H9 (cell line): ENCODE data around the gene TLN1. TPM values are rescaled to one million over a fixed set of nuclear protein-coding genes. Genes with fewer than 3 reads are reported as not detected.
A peak's percentile ranks its signal among the peaks of the same experiment; 100 is the strongest.

ENCODE experiments used
- DNase-seq: peaks from one replicate; pipeline ENCODE4 v3.0.0-alpha.2; 2017
- H2AFZ ChIP-seq: one replicate; pipeline ENCODE4 v1.6.1; 2013; ENCODE audit warnings: mild to moderate bottlenecking, low read length, control low read depth, moderate library complexity
- H2AK5ac ChIP-seq: 2 replicates; pipeline ENCODE4 v1.6.1; 2013; ENCODE audit warnings: low read length, control low read depth, mixed read lengths; ENCODE audit not compliant: insufficient read length
- H2BK120ac ChIP-seq: one replicate; pipeline ENCODE4 v1.6.1; 2013; ENCODE audit warnings: low read depth, mild to moderate bottlenecking, low read length, control low read depth, inconsistent platforms; ENCODE audit not compliant: poor library complexity, severe bottlenecking
- H2BK12ac ChIP-seq: 2 replicates; pipeline ENCODE4 v1.6.1; 2013; ENCODE audit warnings: low read length, control low read depth, mixed read lengths, low read depth; ENCODE audit not compliant: insufficient read length
- H2BK15ac ChIP-seq: 2 replicates; pipeline ENCODE4 v1.6.1; 2013; ENCODE audit warnings: low read depth, low read length, control low read depth
- H2BK20ac ChIP-seq: one replicate; pipeline ENCODE4 v1.6.1; 2013; ENCODE audit warnings: low read depth, mild to moderate bottlenecking, low read length, control low read depth, inconsistent platforms; ENCODE audit not compliant: poor library complexity, severe bottlenecking
- H2BK5ac ChIP-seq: 2 replicates; pipeline ENCODE4 v1.6.1; 2013; ENCODE audit warnings: low read length, control low read depth, mixed read lengths; ENCODE audit not compliant: insufficient read length
- H3K14ac ChIP-seq: 2 replicates; pipeline ENCODE4 v1.6.1; 2013; ENCODE audit warnings: low read length, control low read depth; ENCODE audit not compliant: insufficient read depth
- H3K18ac ChIP-seq: 2 replicates; pipeline ENCODE4 v1.6.1; 2013; ENCODE audit warnings: low read depth, mild to moderate bottlenecking, mixed read lengths, low read length, control low read depth; ENCODE audit not compliant: insufficient read length
- H3K23ac ChIP-seq: 2 replicates; pipeline ENCODE4 v1.6.1; 2013; ENCODE audit warnings: low read length, control low read depth, mixed read lengths, low read depth; ENCODE audit not compliant: insufficient read length
- H3K23me2 ChIP-seq: 2 replicates; pipeline ENCODE4 v1.6.1; 2013; ENCODE audit warnings: low read depth, mild to moderate bottlenecking, mixed read lengths, low read length, control low read depth; ENCODE audit not compliant: insufficient read length, poor library complexity, severe bottlenecking
- H3K27ac ChIP-seq: 2 replicates; pipeline ENCODE4 v1.5.1; 2013; ENCODE audit warnings: low read length, control low read depth, mixed read lengths, low read depth; ENCODE audit not compliant: insufficient read length
- H3K27me3 ChIP-seq: 2 replicates; pipeline ENCODE4 v1.6.1; 2013; ENCODE audit warnings: low read length, control low read depth, inconsistent platforms; ENCODE audit not compliant: insufficient read depth
- H3K4ac ChIP-seq: 2 replicates; pipeline ENCODE4 v1.6.1; 2013; ENCODE audit warnings: low read depth, mild to moderate bottlenecking, control low read depth, inconsistent platforms, low read length, moderate library complexity
- H3K4me1 ChIP-seq: 2 replicates; pipeline ENCODE4 v1.6.1; 2013; ENCODE audit warnings: low read length, control low read depth, inconsistent platforms; ENCODE audit not compliant: insufficient read depth
- H3K4me2 ChIP-seq: 2 replicates; pipeline ENCODE4 v1.6.1; 2013; ENCODE audit warnings: low read length, control low read depth, mixed read lengths; ENCODE audit not compliant: insufficient read length, insufficient read depth
- H3K56ac ChIP-seq: 2 replicates; pipeline ENCODE4 v1.6.1; 2013; ENCODE audit warnings: low read depth, mild to moderate bottlenecking, mixed read lengths, low read length, control low read depth; ENCODE audit not compliant: insufficient read length
- H3K79me1 ChIP-seq: 2 replicates; pipeline ENCODE4 v1.6.1; 2013; ENCODE audit warnings: low read depth, mild to moderate bottlenecking, moderate library complexity, low read length, control low read depth, inconsistent platforms; ENCODE audit not compliant: insufficient read depth, poor library complexity, severe bottlenecking
- H3K79me2 ChIP-seq: 2 replicates; pipeline ENCODE4 v1.6.1; 2013; ENCODE audit warnings: low read length, control low read depth, inconsistent platforms; ENCODE audit not compliant: insufficient read depth
- H3K9ac ChIP-seq: 2 replicates; pipeline ENCODE4 v1.6.1; 2013; ENCODE audit warnings: low read length, control low read depth, mixed read lengths; ENCODE audit not compliant: insufficient read length; ENCODE audit errors: extremely low read depth
- H3K9me3 ChIP-seq: one replicate; pipeline ENCODE4 v1.6.1; 2013; ENCODE audit warnings: low read depth, low read length, inconsistent platforms; ENCODE audit not compliant: control insufficient read depth
- H3T11ph ChIP-seq: one replicate; pipeline ENCODE4 v1.6.1; 2013; ENCODE audit warnings: mild to moderate bottlenecking, low read length, control low read depth, inconsistent platforms
- H4K20me1 ChIP-seq: one replicate; pipeline ENCODE4 v1.6.1; 2013; ENCODE audit not compliant: control insufficient read depth, insufficient read length, insufficient read depth
- H4K5ac ChIP-seq: 2 replicates; pipeline ENCODE4 v1.6.1; 2013; ENCODE audit warnings: low read depth, mild to moderate bottlenecking, mixed read lengths, low read length, control low read depth; ENCODE audit not compliant: insufficient read length
- H4K8ac ChIP-seq: replicated peaks from 2 replicates; pipeline ENCODE4 v1.6.1; 2013; ENCODE audit warnings: low read length, control low read depth, mixed read lengths, low read depth; ENCODE audit not compliant: insufficient read length
- H4K91ac ChIP-seq: 2 replicates; pipeline ENCODE4 v1.6.1; 2013; ENCODE audit warnings: low read depth, mild to moderate bottlenecking, moderate library complexity, mixed read lengths, low read length, control low read depth; ENCODE audit not compliant: insufficient read length
- H3K27ac Mint-ChIP-seq, 3 experiments: 2 replicates in 2 of 3; 3 replicates in 1 of 3; pipeline ENCODE4 v1.8.0; 2020 to 2021; ENCODE audit warnings: mixed read lengths in 3 of 3, mild to moderate bottlenecking in 1 of 3, moderate library complexity in 1 of 3
- H3K27me3 Mint-ChIP-seq: 2 replicates; pipeline ENCODE4 v1.8.0; 2021; ENCODE audit warnings: low read depth, mild to moderate bottlenecking, moderate library complexity, mixed read lengths
- H3K36me3 Mint-ChIP-seq, 3 experiments: 2 replicates in 2 of 3; 3 replicates in 1 of 3; pipeline ENCODE4 v1.8.0; 2020 to 2021; ENCODE audit warnings: low read depth in 3 of 3, mixed read lengths in 3 of 3; ENCODE audit not compliant: insufficient read depth in 1 of 3
- H3K4me1 Mint-ChIP-seq, 2 experiments: 2 replicates each; pipeline ENCODE4 v1.8.0; 2020; ENCODE audit warnings: mixed read lengths in 2 of 2
- H3K4me3 Mint-ChIP-seq, 2 experiments: 2 replicates in 1 of 2; 3 replicates in 1 of 2; pipeline ENCODE4 v1.8.0; 2020 to 2021; ENCODE audit warnings: mild to moderate bottlenecking in 2 of 2, mixed read lengths in 2 of 2, moderate library complexity in 1 of 2
- H3K9me3 Mint-ChIP-seq, 2 experiments: 2 replicates in 1 of 2; 3 replicates in 1 of 2; pipeline ENCODE4 v1.8.0; 2020; ENCODE audit warnings: mild to moderate bottlenecking in 2 of 2, mixed read lengths in 2 of 2, moderate library complexity in 1 of 2
- CTCF ChIP-seq: fragments of 200-600 bp; sonication (generic); conservative IDR thresholded peaks from 3 replicates; pipeline ENCODE4 v1.8.0; 2021; ENCODE audit warnings: antibody characterized with exemption, mild to moderate bottlenecking
- WGBS: extraction: QIAGEN DNeasy Blood & Tissue Kit; methylation state at CpG from one replicate; pipeline ENCODE4 v1.1.7; 2013; ENCODE audit warnings: missing lambda C conversion rate, low lambda C conversion rate, mixed read lengths; ENCODE audit not compliant: insufficient read length; ENCODE audit errors: extremely low coverage; 5-methylcytosine and 5-hydroxymethylcytosine counted together
- total RNA-seq: library from RNA; stranded (reverse); gene quantifications from 2 replicates; pipeline ENCODE4 v1.2.1, GENCODE V29; 2021

The TLN1 gene
- total RNA-seq, 1 experiment from 2014 or later: 102 TPM

DNA sequence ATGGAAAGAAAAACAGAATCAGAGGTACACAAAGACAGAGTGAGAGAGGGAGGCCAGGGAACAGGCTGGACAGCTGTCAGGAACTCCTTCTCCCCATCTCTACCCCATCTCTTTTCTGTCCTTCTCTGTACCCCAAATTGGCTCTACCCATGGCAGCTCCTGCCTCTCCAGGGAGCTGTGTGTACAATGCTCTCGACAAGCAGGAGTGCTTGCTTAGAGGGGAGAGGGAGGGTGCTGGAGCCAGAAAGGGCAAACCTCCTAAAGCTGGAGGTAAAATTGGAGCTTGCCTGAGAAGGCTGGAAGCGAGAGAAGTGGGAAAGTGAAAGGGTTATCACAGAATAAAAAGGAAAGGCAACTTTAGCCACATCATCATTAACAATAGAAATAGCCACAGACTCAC, 48.7 kb downstream of the TLN1 start:
- H3K27ac ChIP-seq: no peak overlapping the region
- no peak overlapping the region for H3K23ac ChIP-seq
- no peak overlapping the region for H2BK120ac ChIP-seq
- 0 out of 7 replicates have a peak overlapping the region, but pooled peaks of 1 of the 3 experiments have one; percentile 28 for H3K27ac Mint-ChIP-seq
- peaks cover 41 to 63% (median 61%) of the 10 kb centered on the region in 3 experiments; a peak in 6 of 7 replicates for H3K36me3 Mint-ChIP-seq
- no CpG with 5 or more reads among the region's 2 CpGs for whole genome bisulfite sequencing
- H3K9me3 ChIP-seq: no peaks in the 10 kb centered on the region
- no peak overlapping the region for H3K18ac ChIP-seq
- no peak overlapping the region for H3K4ac ChIP-seq
- no peak overlapping the region for H3K9ac ChIP-seq
- no peak for TF ChIP-seq CTCF
- no peaks in the 10 kb centered on the region for H3K9me3 Mint-ChIP-seq
- H2AK5ac ChIP-seq: no peak overlapping the region
- no peaks in the 10 kb centered on the region for H3K27me3 ChIP-seq
- no peak overlapping the region for H3K56ac ChIP-seq
- no peak overlapping the region for H4K8ac ChIP-seq
- no peaks in the 10 kb centered on the region for H3K27me3 Mint-ChIP-seq
- DNase-seq: no peak
- no peaks in the 10 kb centered on the region for H3K79me1 ChIP-seq
- no peak overlapping the region for H2BK15ac ChIP-seq
- H3T11ph ChIP-seq: no peak overlapping the region
- no peak overlapping the region for H3K14ac ChIP-seq
- H4K5ac ChIP-seq: no peak overlapping the region
- H3K23me2 ChIP-seq: no peaks in the 10 kb centered on the region
- no peak overlapping the region for H3K4me3 Mint-ChIP-seq
- H2AFZ ChIP-seq: no peak overlapping the region
- no peaks in the 10 kb centered on the region for H3K79me2 ChIP-seq
- no peak overlapping the region for H3K4me2 ChIP-seq
- H2BK5ac ChIP-seq: no peak overlapping the region
- H2BK20ac ChIP-seq: no peak overlapping the region
- H3K4me1 Mint-ChIP-seq: peaks cover 30 to 33% of the 10 kb centered on the region in 2 experiments
- no peak overlapping the region for H4K91ac ChIP-seq
- peaks cover 3% of the 10 kb centered on the region for H3K4me1 ChIP-seq
- no peaks in the 10 kb centered on the region for H4K20me1 ChIP-seq
- no peak overlapping the region for H2BK12ac ChIP-seq
